ENCODE results near the gene PLAAT2. TPM values are rescaled to one million over a fixed set of nuclear protein-coding genes. Genes with fewer than 3 reads are reported as not detected.

Gene PLAAT2
- total RNA-seq, 1 experiment from 2014 or later: 1.2 TPM

DNA sequence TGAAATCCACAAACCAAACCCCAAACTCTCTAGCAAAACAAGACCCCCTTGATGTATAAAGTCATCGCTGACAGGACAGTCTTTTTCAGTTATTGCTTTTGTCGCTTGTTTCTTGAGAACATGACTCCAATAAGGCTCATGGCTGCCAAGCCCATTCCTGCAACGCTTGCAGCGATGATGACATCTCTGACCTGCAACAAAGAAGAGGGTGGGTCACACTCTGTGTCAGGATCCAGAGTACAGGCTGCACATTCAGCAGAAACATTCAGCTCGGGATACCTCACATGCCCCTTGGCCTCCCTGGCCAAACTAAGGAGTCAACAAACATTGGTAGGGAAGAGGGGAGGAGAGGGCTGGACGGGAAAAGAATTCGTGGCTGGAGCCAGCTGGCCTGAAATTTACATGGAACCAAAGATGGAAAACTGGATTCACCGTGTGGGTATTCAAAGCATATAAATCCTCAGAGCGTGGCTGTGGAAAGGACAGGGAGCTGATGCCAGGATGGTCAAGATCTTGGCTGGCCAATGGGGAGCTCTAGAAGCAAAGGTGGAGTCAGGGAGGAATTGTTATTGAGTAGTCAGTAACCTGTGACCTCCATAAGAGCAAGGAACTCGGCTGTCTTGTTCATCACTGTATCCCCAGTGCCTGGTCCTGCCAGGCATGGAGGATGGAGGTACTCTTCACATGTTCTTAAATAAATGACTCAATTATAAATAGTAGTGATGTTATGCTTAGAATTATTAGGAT is 11.8 kb upstream of the PLAAT2 start:
- no peak for TF ChIP-seq CTCF (IDR thresholded peaks at IDR 0.05; ENCODE audit: insufficient read depth in 1 of 2, low read depth in 1 of 2, low read length in 1 of 2, severe bottlenecking in 1 of 2, unreplicated experiment in 1 of 2)
- no peaks in the 10 kb centered on the region for H3K27me3 Mint-ChIP-seq (ENCODE audit: insufficient read depth, unreplicated experiment)
- no TSS peak for BruUV-seq (replicated peaks)
- Histone ChIP-seq H3K27me3 (replicated peaks; ENCODE audit: control insufficient read depth, insufficient read depth, low read length) (no peaks in the 10 kb centered on the region), H3K4me1 (peaks cover 23% of the 10 kb centered on the region), H3K4me3 (ENCODE audit: low read depth, low read length) (peak overlapping the region; percentile 22), H3K9me3 (peaks cover 3% of the 10 kb centered on the region), H3K36me3 (ENCODE audit: control insufficient read depth, insufficient read depth, low read length) (no peaks in the 10 kb centered on the region; the same call in 1 of the 2 replicates)
- H3K36me3 Mint-ChIP-seq (ENCODE audit: insufficient read depth, unreplicated experiment): peaks cover 44% of the 10 kb centered on the region
- H3K9me3 Mint-ChIP-seq (ENCODE audit: unreplicated experiment): peaks cover 35% of the 10 kb centered on the region
- intact Hi-C loops (cut with micrococcal nuclease; ENCODE audit: unreplicated experiment): loop anchor here (1.0 kb wide), 1 partner anchor 96 kb away; no protein-coding TSS in a partner anchor
- peak; percentile 75 to 79 for DNase-seq
- ChIA-PET CTCF (interaction anchor here (1.0 to 1.2 kb wide), 2 partner anchors 67 to 96 kb away, joined by 3 to 4 read pairs; no protein-coding TSS in a partner anchor), POLR2A (interaction anchor here (0.5 to 0.7 kb wide), 2 partner anchors 54 to 373 kb away, joined by 3 to 4 read pairs; no protein-coding TSS in a partner anchor)
- H3K27ac Mint-ChIP-seq (ENCODE audit: unreplicated experiment): peak overlapping the region; percentile 92
- H3K4me3 Mint-ChIP-seq (ENCODE audit: unreplicated experiment): peak overlapping the region; percentile 79
- peaks cover 41% of the 10 kb centered on the region for H3K4me1 Mint-ChIP-seq (ENCODE audit: low read depth, unreplicated experiment)

- H3K36me3 ChIP-seq (ENCODE audit: control insufficient read depth, insufficient read depth, low read length): no peaks in the 10 kb centered on the region; the same call in 1 of the 2 replicates
- TSS peak; percentile 95 for BruUV-seq (replicated peaks)
- H3K4me1 Mint-ChIP-seq (ENCODE audit: low read depth, unreplicated experiment): peaks cover 41% of the 10 kb centered on the region
- peaks cover 23% of the 10 kb centered on the region for H3K4me1 ChIP-seq
- intact Hi-C loops (cut with micrococcal nuclease; ENCODE audit: unreplicated experiment): loop anchor here (1.0 kb wide), 1 partner anchor 95 kb away; no protein-coding TSS in a partner anchor
- H3K9me3 Mint-ChIP-seq (ENCODE audit: unreplicated experiment): peaks cover 35% of the 10 kb centered on the region
- POLR2A ChIA-PET: interaction anchor here (0.7 to 1.1 kb wide), 2 partner anchors 10 to 53 kb away, joined by 3 to 4 read pairs; no protein-coding TSS in a partner anchor
- H3K27ac Mint-ChIP-seq (ENCODE audit: unreplicated experiment): peak overlapping the region; percentile 92
- H3K27me3 ChIP-seq (replicated peaks; ENCODE audit: control insufficient read depth, insufficient read depth, low read length): no peaks in the 10 kb centered on the region
- CTCF ChIA-PET: interaction anchor here (1.2 kb wide), 1 partner anchor 95 kb away, joined by 3 read pairs; no protein-coding TSS in a partner anchor
- peak in 1 of 2 experiments; percentile 29 for TF ChIP-seq CTCF (IDR thresholded peaks at IDR 0.05; ENCODE audit: insufficient read depth in 1 of 2, low read depth in 1 of 2, low read length in 1 of 2, severe bottlenecking in 1 of 2, unreplicated experiment in 1 of 2)
- peak; percentile 77 to 87 for DNase-seq
- peaks cover 40% of the 10 kb centered on the region for H3K36me3 Mint-ChIP-seq (ENCODE audit: insufficient read depth, unreplicated experiment)
- H3K4me3 ChIP-seq (ENCODE audit: low read depth, low read length): peak overlapping the region; percentile 22
- no peaks in the 10 kb centered on the region for H3K27me3 Mint-ChIP-seq (ENCODE audit: insufficient read depth, unreplicated experiment)
- H3K9me3 ChIP-seq: no peaks in the 10 kb centered on the region
- peak overlapping the region; percentile 79 for H3K4me3 Mint-ChIP-seq (ENCODE audit: unreplicated experiment)
These were observed 11.0 kb upstream of the PLAAT2 start for GRCh38 chr11:63573881-63574855.

All from Caco-2 (cell line).